GM19467 (cell line): Measurements from ENCODE around the gene PRKD1.

Source experiments
- ATAC-seq: cut with Tn5 transposase; IDR thresholded peaks from one replicate; pipeline ENCODE4 v1.9.1; 2021; ENCODE audit warnings: mild to moderate bottlenecking, moderate library complexity; ENCODE audit not compliant: unreplicated experiment

PRKD1 gene

GRCh38 chr14:29627137-29627536, 300.5 kb downstream of the PRKD1 start:
- ATAC-seq, result no peak

- ATAC-seq, result no peak
Observed at GRCh38 chr14:29618323-29619067, 309.2 kb downstream of the PRKD1 start.

GRCh38 chr14:29616922-29617321, 310.7 kb downstream of the PRKD1 start:
- ATAC-seq, result no peak

- ATAC-seq, result no peak
Observed at GRCh38 chr14:29608861-29609260, 318.8 kb downstream of the PRKD1 start.

- ATAC-seq, result no peak
Observed at GRCh38 chr14:29607169-29607568, 320.5 kb downstream of the PRKD1 start.

- ATAC-seq, result no peak
Observed at GRCh38 chr14:29603696-29604095, 324.0 kb downstream of the PRKD1 start.

- no peak for ATAC-seq
Observed at GRCh38 chr14:29601616-29602015, 326.0 kb downstream of the PRKD1 start.

- ATAC-seq, result no peak
Observed at GRCh38 chr14:29587761-29588470, 339.7 kb downstream of the PRKD1 start.

GRCh38 chr14:29587046-29587445, 340.6 kb downstream of the PRKD1 start:
- ATAC-seq, result no peak

- no peak for ATAC-seq
Observed at GRCh38 chr14:29584992-29585391, 342.7 kb downstream of the PRKD1 start.

GRCh38 chr14:29580763-29581162, 346.9 kb downstream of the PRKD1 start:
- ATAC-seq, result no peak

- no peak for ATAC-seq
Observed at GRCh38 chr14:29579838-29580237, 347.8 kb downstream of the PRKD1 start.

GRCh38 chr14:29576927-29577326, 350.7 kb downstream of the PRKD1 start:
- no peak for ATAC-seq

- ATAC-seq, result no peak
Observed at GRCh38 chr14:29569194-29569593, 358.5 kb downstream of the PRKD1 start.

- ATAC-seq, result no peak
Observed at GRCh38 chr14:29566194-29566593, 361.5 kb downstream of the PRKD1 start.

GRCh38 chr14:29558516-29558915, 369.1 kb downstream of the PRKD1 start:
- no peak for ATAC-seq

GRCh38 chr14:29554335-29554734, 373.3 kb downstream of the PRKD1 start:
- ATAC-seq, result no peak

GRCh38 chr14:29553427-29553826, 374.2 kb downstream of the PRKD1 start:
- no peak for ATAC-seq

- peak; percentile 86 for ATAC-seq
Observed at GRCh38 chr14:29548948-29549370, 378.7 kb downstream of the PRKD1 start.

GRCh38 chr14:29545714-29546113, 381.9 kb downstream of the PRKD1 start:
- no peak for ATAC-seq

- no peak for ATAC-seq
Observed at GRCh38 chr14:29536886-29537511, 390.6 kb downstream of the PRKD1 start.

- no peak for ATAC-seq
Observed at GRCh38 chr14:29529418-29529817, 398.2 kb downstream of the PRKD1 start.
